IPS-NIHi7 (cell line): ENCODE results near the gene IGF2.

ENCODE experiments used
- DNase-seq: peaks from one replicate; pipeline ENCODE4 v3.0.0; 2012; ENCODE audit warnings: mixed read lengths; ENCODE audit errors: extremely low spot score

IGF2 gene

GRCh38 chr11:2122907-2123627, 16.1 kb downstream of the IGF2 start:
- no peak for DNase-seq

- no peak for DNase-seq
Measured at GRCh38 chr11:2122222-2122906, 16.8 kb downstream of the IGF2 start.

- DNase-seq, result no peak
Measured at GRCh38 chr11:2121227-2122130, 17.7 kb downstream of the IGF2 start.

- peak; percentile 79 for DNase-seq
Measured at GRCh38 chr11:2120359-2121100, 18.7 kb downstream of the IGF2 start.

GRCh38 chr11:2118677-2119076, 20.5 kb downstream of the IGF2 start:
- DNase-seq, result no peak

GRCh38 chr11:2116680-2117079, 22.5 kb downstream of the IGF2 start:
- DNase-seq, result no peak

- DNase-seq, result no peak
Measured at GRCh38 chr11:2115308-2115707, 23.9 kb downstream of the IGF2 start.

- DNase-seq, result no peak
Measured at GRCh38 chr11:2114430-2115241, 24.6 kb downstream of the IGF2 start.

GRCh38 chr11:2113776-2114175, 25.4 kb downstream of the IGF2 start:
- DNase-seq, result no peak

- DNase-seq, result no peak
Measured at GRCh38 chr11:2110521-2110920, 28.7 kb downstream of the IGF2 start.

GRCh38 chr11:2109541-2110019, 29.6 kb downstream of the IGF2 start:
- peak; percentile 71 for DNase-seq

- no peak for DNase-seq
Measured at GRCh38 chr11:2108675-2109491, 30.3 kb downstream of the IGF2 start.

- no peak for DNase-seq
Measured at GRCh38 chr11:2107941-2108630, 31.1 kb downstream of the IGF2 start.

- DNase-seq, result no peak
Measured at GRCh38 chr11:2107521-2107920, 31.7 kb downstream of the IGF2 start.

- no peak for DNase-seq
Measured at GRCh38 chr11:2106583-2107209, 32.5 kb downstream of the IGF2 start.

GRCh38 chr11:2105511-2105910, 33.7 kb downstream of the IGF2 start:
- DNase-seq, result no peak

GRCh38 chr11:2104524-2105440, 34.4 kb downstream of the IGF2 start:
- DNase-seq, result no peak
